ENCODE data around the gene PALLD. TPM values are rescaled to one million over a fixed set of nuclear protein-coding genes. Genes with fewer than 3 reads are reported as not detected.

Gene PALLD
- polyA plus RNA-seq, 1 donor from 2014 or later: 20.5 TPM

- H3K27ac ChIP-seq (ENCODE audit: low read length): no peak overlapping the region
- no peaks in the 10 kb centered on the region for H3K27me3 ChIP-seq (ENCODE audit: insufficient read depth, low read depth, low read length)
- no peak overlapping the region for H3K9ac ChIP-seq (ENCODE audit: low read length)
- H2AFZ ChIP-seq (ENCODE audit: low read depth, low read length): no peak overlapping the region
- TF ChIP-seq SMC3 (conservative IDR thresholded peaks at IDR 0.05; ENCODE audit: poor library complexity): no peak
- no peak for TF ChIP-seq TAF1 (IDR thresholded peaks at IDR 0.05; ENCODE audit: low read depth)
- no peak for TF ChIP-seq MXI1 (conservative IDR thresholded peaks at IDR 0.05; ENCODE audit: poor library complexity, severe bottlenecking)
- no peak for TF ChIP-seq CTCF (IDR thresholded peaks at IDR 0.05; ENCODE audit: poor library complexity, severe bottlenecking)
- no peak for TF ChIP-seq POLR2AphosphoS5 (IDR thresholded peaks at IDR 0.05)
- TF ChIP-seq EZH2 (IDR thresholded peaks at IDR 0.05; ENCODE audit: borderline replicate concordance, insufficient read depth, low read length, poor library complexity, severe bottlenecking): no peak
- no peak for TF ChIP-seq RAD21 (conservative IDR thresholded peaks at IDR 0.05)
- TF ChIP-seq, protein P1, sequence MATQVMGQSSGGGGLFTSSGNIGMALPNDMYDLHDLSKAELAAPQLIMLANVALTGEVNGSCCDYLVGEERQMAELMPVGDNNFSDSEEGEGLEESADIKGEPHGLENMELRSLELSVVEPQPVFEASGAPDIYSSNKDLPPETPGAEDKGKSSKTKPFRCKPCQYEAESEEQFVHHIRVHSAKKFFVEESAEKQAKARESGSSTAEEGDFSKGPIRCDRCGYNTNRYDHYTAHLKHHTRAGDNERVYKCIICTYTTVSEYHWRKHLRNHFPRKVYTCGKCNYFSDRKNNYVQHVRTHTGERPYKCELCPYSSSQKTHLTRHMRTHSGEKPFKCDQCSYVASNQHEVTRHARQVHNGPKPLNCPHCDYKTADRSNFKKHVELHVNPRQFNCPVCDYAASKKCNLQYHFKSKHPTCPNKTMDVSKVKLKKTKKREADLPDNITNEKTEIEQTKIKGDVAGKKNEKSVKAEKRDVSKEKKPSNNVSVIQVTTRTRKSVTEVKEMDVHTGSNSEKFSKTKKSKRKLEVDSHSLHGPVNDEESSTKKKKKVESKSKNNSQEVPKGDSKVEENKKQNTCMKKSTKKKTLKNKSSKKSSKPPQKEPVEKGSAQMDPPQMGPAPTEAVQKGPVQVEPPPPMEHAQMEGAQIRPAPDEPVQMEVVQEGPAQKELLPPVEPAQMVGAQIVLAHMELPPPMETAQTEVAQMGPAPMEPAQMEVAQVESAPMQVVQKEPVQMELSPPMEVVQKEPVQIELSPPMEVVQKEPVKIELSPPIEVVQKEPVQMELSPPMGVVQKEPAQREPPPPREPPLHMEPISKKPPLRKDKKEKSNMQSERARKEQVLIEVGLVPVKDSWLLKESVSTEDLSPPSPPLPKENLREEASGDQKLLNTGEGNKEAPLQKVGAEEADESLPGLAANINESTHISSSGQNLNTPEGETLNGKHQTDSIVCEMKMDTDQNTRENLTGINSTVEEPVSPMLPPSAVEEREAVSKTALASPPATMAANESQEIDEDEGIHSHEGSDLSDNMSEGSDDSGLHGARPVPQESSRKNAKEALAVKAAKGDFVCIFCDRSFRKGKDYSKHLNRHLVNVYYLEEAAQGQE (IDR thresholded peaks at IDR 0.05; ENCODE audit: borderline replicate concordance): no peak
- no peak for TF ChIP-seq EP300 (conservative IDR thresholded peaks at IDR 0.05; ENCODE audit: poor library complexity, severe bottlenecking)
- no peaks in the 10 kb centered on the region for H3K79me2 ChIP-seq (replicated peaks; ENCODE audit: insufficient read depth, low read length)
- H3K9me3 ChIP-seq (ENCODE audit: low read length): no peaks in the 10 kb centered on the region
- H3K4me3 ChIP-seq (ENCODE audit: low read length): no peak overlapping the region
- H3K36me3 ChIP-seq (ENCODE audit: insufficient read depth, low read length): no peaks in the 10 kb centered on the region
- no peaks in the 10 kb centered on the region for H3K9me2 ChIP-seq (ENCODE audit: insufficient read depth, low read length)
- H4K20me1 ChIP-seq (ENCODE audit: insufficient read depth): no peaks in the 10 kb centered on the region
- no peak overlapping the region for H3K4me2 ChIP-seq (ENCODE audit: low read length)
- no peaks in the 10 kb centered on the region for H3F3A ChIP-seq (ENCODE audit: insufficient read depth, low read length, poor library complexity, severe bottlenecking)
Observed at GRCh38 chr4:168566726-168567125, 69.9 kb downstream of the PALLD start.

GRCh38 chr4:168569066-168569930 is 72.4 kb downstream of the PALLD start:
- Histone ChIP-seq H3K4me2 (ENCODE audit: low read length) (no peak overlapping the region), H3K79me2 (replicated peaks; ENCODE audit: insufficient read depth, low read length) (no peaks in the 10 kb centered on the region), H4K20me1 (ENCODE audit: insufficient read depth) (no peaks in the 10 kb centered on the region), H3K27me3 (ENCODE audit: insufficient read depth, low read depth, low read length) (no peaks in the 10 kb centered on the region), H3K9ac (ENCODE audit: low read length) (no peak overlapping the region), H3K9me2 (ENCODE audit: insufficient read depth, low read length) (no peaks in the 10 kb centered on the region), H3K27ac (ENCODE audit: low read length) (no peak overlapping the region), H2AFZ (ENCODE audit: low read depth, low read length) (no peak overlapping the region), H3K36me3 (ENCODE audit: insufficient read depth, low read length) (no peaks in the 10 kb centered on the region), H3K4me3 (ENCODE audit: low read length) (no peak overlapping the region), H3K9me3 (ENCODE audit: low read length) (no peaks in the 10 kb centered on the region), H3F3A (ENCODE audit: insufficient read depth, low read length, poor library complexity, severe bottlenecking) (no peaks in the 10 kb centered on the region)
- TF ChIP-seq, protein P1 (IDR thresholded peaks at IDR 0.05; ENCODE audit: borderline replicate concordance): no peak
- TF ChIP-seq RAD21 (conservative IDR thresholded peaks at IDR 0.05) (no peak), SMC3 (conservative IDR thresholded peaks at IDR 0.05; ENCODE audit: poor library complexity) (no peak), CTCF (IDR thresholded peaks at IDR 0.05; ENCODE audit: poor library complexity, severe bottlenecking) (no peak), MXI1 (conservative IDR thresholded peaks at IDR 0.05; ENCODE audit: poor library complexity, severe bottlenecking) (no peak)
